Psoas muscle (tissue), 8 donors: Measurements from ENCODE around the gene AGMO. TPM values are rescaled to one million over a fixed set of nuclear protein-coding genes. Genes with fewer than 3 reads are reported as not detected.

ENCODE experiments used
- ATAC-seq, 4 donors: fragments of 200-7000 bp; cut with Tn5 transposase; one replicate each; pipeline ENCODE4 v1.9.1; 2020; ENCODE audit warnings: moderate library complexity in 3 of 4, mild to moderate bottlenecking in 2 of 4
- DNase-seq, 2 donors: peaks; one replicate each; pipeline ENCODE4 v3.0.0-alpha.2; 2020
- H3K27ac ChIP-seq: fragments of 200-600 bp; one replicate; pipeline ENCODE4 v1.8.0; 2022
- H3K27me3 ChIP-seq, 3 donors: fragments of 200-600 bp in 1 of 3; one replicate each; pipeline versions ENCODE4 v1.6.1 to v1.8.0; 2013 to 2022; ENCODE audit warnings: low read length in 2 of 3, mild to moderate bottlenecking in 2 of 3, moderate library complexity in 1 of 3; ENCODE audit not compliant: insufficient read depth in 3 of 3
- H3K36me3 ChIP-seq, 2 donors: fragments of 200-600 bp in 1 of 2; one replicate each; pipeline versions ENCODE4 v1.6.1 to v1.8.0; 2013 to 2022; ENCODE audit warnings: low read depth in 1 of 2, mild to moderate bottlenecking in 1 of 2, moderate library complexity in 1 of 2; ENCODE audit not compliant: insufficient read depth in 1 of 2
- H3K4me1 ChIP-seq: fragments of 200-600 bp; one replicate; pipeline ENCODE4 v1.8.0; 2022
- H3K4me3 ChIP-seq: fragments of 200-600 bp; one replicate; pipeline ENCODE4 v1.8.0; 2022; ENCODE audit warnings: mild to moderate bottlenecking
- H3K9me3 ChIP-seq: fragments of 200-600 bp; one replicate; pipeline ENCODE4 v1.8.0; 2022
- CTCF ChIP-seq: fragments of 200-600 bp; IDR thresholded peaks from one replicate; pipeline ENCODE4 v1.8.0; 2022; ENCODE audit warnings: antibody characterized with exemption
- WGBS, 3 donors: extraction: QIAGEN DNeasy Blood & Tissue Kit; methylation state at CpG; one replicate each; pipeline versions ENCODE4 v1.1.6 to v1.1.7; 2013; 5-methylcytosine and 5-hydroxymethylcytosine counted together
- intact Hi-C, 2 donors: fragments of 100-400 bp; cut with DNase I; formaldehyde crosslinking; loops; one replicate each; pipeline versions ENCODE4 v1.11.0 to v1.14.2; 2022
- polyA plus RNA-seq, 3 donors: library from polyadenylated mRNA; stranded (reverse); fragments of 200-250 nt; gene quantifications; one replicate each; pipeline ENCODE4 v1.2.3, GENCODE V29; 2013
- total RNA-seq, 4 donors: library from RNA; stranded (reverse); fragmentation: NEBNext Ultra II Directional in 2 of 4; extraction: Animal tissue kit (Norgen Biotek cat#: 25700) in 2 of 4; gene quantifications; one replicate each; pipeline versions ENCODE4 v1.2.1 to v1.2.4, GENCODE V29; 2021 to 2023
- donor health status: healthy with polysubstance abuse.
- donor health status: DM: no; HTN: no; CAD: no; lungs with moderate emphysema.
- donor health status: Bipolar disorder and iron deficiency.
- donor health status: healthy.
- donor health status: DM: yes; HTN: yes; CAD: no.
- donor health status: DM: no; HTN: no; CAD: no.
- donor health status: DM: no; HTN: no; CAD: no.
- donor health status: DM: yes; HTN: yes; CAD: no.

AGMO gene
- total and polyA plus RNA-seq, 7 donors, result 0.13 to 0.54 (median 0.36) TPM; not detected in 1

GRCh38 chr7:15464667-15465121 lies 97.1 kb downstream of the AGMO start:
- intact Hi-C loops, result no loop called here
- no peaks in the 10 kb centered on the region for H3K9me3 ChIP-seq
- H3K27ac ChIP-seq, result peak overlapping the region; percentile 42
- no peak for DNase-seq
- H3K4me1 ChIP-seq, result peaks cover 12% of the 10 kb centered on the region
- no peak overlapping the region for H3K4me3 ChIP-seq
- H3K36me3 ChIP-seq, result no peaks in the 10 kb centered on the region
- peak in 1 of 4 donors; percentile 21 for ATAC-seq
- WGBS, 3 donors, result 50 to 52% (median 52%) methylated on average over 3 of the region's 3 CpGs
- no peaks in the 10 kb centered on the region for H3K27me3 ChIP-seq
- no peak for TF ChIP-seq CTCF

GRCh38 chr7:15463801-15464666 lies 97.8 kb downstream of the AGMO start:
- Histone ChIP-seq H3K27me3 (no peaks in the 10 kb centered on the region), H3K4me1 (peaks cover 12% of the 10 kb centered on the region), H3K9me3 (no peaks in the 10 kb centered on the region), H3K36me3 (no peaks in the 10 kb centered on the region), H3K27ac (peak overlapping the region; percentile 42), H3K4me3 (no peak overlapping the region)
- no peak for TF ChIP-seq CTCF
- DNase-seq, result no peak
- intact Hi-C loops, result no loop called here
- peak in 1 of 4 donors; percentile 47 for ATAC-seq
- WGBS, 3 donors, result 55 to 60% (median 55%) methylated on average over 6 of the region's 6 CpGs

GRCh38 chr7:15462721-15463389 lies 99.0 kb downstream of the AGMO start:
- Histone ChIP-seq H3K27me3 (no peaks in the 10 kb centered on the region), H3K27ac (no peak overlapping the region), H3K4me1 (peaks cover 12% of the 10 kb centered on the region), H3K9me3 (no peaks in the 10 kb centered on the region), H3K36me3 (no peaks in the 10 kb centered on the region), H3K4me3 (no peak overlapping the region)
- no peak for TF ChIP-seq CTCF
- WGBS, 3 donors, result 55 to 71% (median 64%) methylated on average over 2 of the region's 2 CpGs
- intact Hi-C loops, result no loop called here
- ATAC-seq, result no peak
- no peak for DNase-seq

- no peak for ATAC-seq
- Histone ChIP-seq H3K9me3 (no peaks in the 10 kb centered on the region), H3K4me1 (peaks cover 12% of the 10 kb centered on the region), H3K27ac (no peak overlapping the region), H3K27me3 (no peaks in the 10 kb centered on the region), H3K36me3 (no peaks in the 10 kb centered on the region), H3K4me3 (no peak overlapping the region)
- DNase-seq, result no peak
- intact Hi-C loops, result no loop called here
- no peak for TF ChIP-seq CTCF
- 29 to 52% (median 51%) methylated on average over 3 of the region's 3 CpGs for WGBS, 3 donors
Measured at GRCh38 chr7:15461576-15461975, 100.2 kb downstream of the AGMO start.
